NCI-H2196 (cell line): ENCODE measurements around the gene PIP5K1B.

Experiments used
- DNase-seq: peaks from one replicate; lab custom pipeline; 2025; ENCODE audit not compliant: unreplicated experiment; lab: John Stamatoyannopoulos, UW

Gene PIP5K1B

GRCh38 chr9:68947842-68948569, 243.0 kb downstream of the PIP5K1B start:
- no peak for DNase-seq

GRCh38 chr9:68949271-68950000, 244.4 kb downstream of the PIP5K1B start:
- no peak for DNase-seq

- DNase-seq, result no peak
These were observed 245.1 kb downstream of the PIP5K1B start for GRCh38 chr9:68950188-68950587.

GRCh38 chr9:68950689-68951088, 245.6 kb downstream of the PIP5K1B start:
- DNase-seq, result no peak

- no peak for DNase-seq
These were observed 247.0 kb downstream of the PIP5K1B start for GRCh38 chr9:68951879-68952659.

GRCh38 chr9:68953771-68954170, 248.7 kb downstream of the PIP5K1B start:
- DNase-seq, result no peak

GRCh38 chr9:68955330-68955729, 250.3 kb downstream of the PIP5K1B start:
- DNase-seq, result no peak

- no peak for DNase-seq
These were observed 252.4 kb downstream of the PIP5K1B start for GRCh38 chr9:68957479-68957878.

GRCh38 chr9:68961587-68961986, 256.5 kb downstream of the PIP5K1B start:
- no peak for DNase-seq

GRCh38 chr9:68963416-68963815, 258.4 kb downstream of the PIP5K1B start:
- DNase-seq, result no peak

- no peak for DNase-seq
These were observed 259.1 kb downstream of the PIP5K1B start for GRCh38 chr9:68964102-68964541.

- DNase-seq, result no peak
These were observed 259.7 kb downstream of the PIP5K1B start for GRCh38 chr9:68964765-68965164.

- DNase-seq, result no peak
These were observed 261.5 kb downstream of the PIP5K1B start for GRCh38 chr9:68966496-68966944.

GRCh38 chr9:68967800-68968199, 262.8 kb downstream of the PIP5K1B start:
- no peak for DNase-seq

- DNase-seq, result no peak
These were observed 264.5 kb downstream of the PIP5K1B start for GRCh38 chr9:68969538-68969937.

- DNase-seq, result peak; percentile 61
These were observed 265.1 kb downstream of the PIP5K1B start for GRCh38 chr9:68970151-68970550.

- no peak for DNase-seq
These were observed 268.6 kb downstream of the PIP5K1B start for GRCh38 chr9:68973619-68974018.

- no peak for DNase-seq
These were observed 269.4 kb downstream of the PIP5K1B start for GRCh38 chr9:68974431-68974830.

- no peak for DNase-seq
These were observed 269.9 kb downstream of the PIP5K1B start for GRCh38 chr9:68974901-68975300.

- no peak for DNase-seq
These were observed 270.5 kb downstream of the PIP5K1B start for GRCh38 chr9:68975365-68976043.

GRCh38 chr9:68978066-68978465, 273.0 kb downstream of the PIP5K1B start:
- DNase-seq, result no peak
